ENCODE measurements around the gene DIS3L2. TPM values are rescaled to one million over a fixed set of nuclear protein-coding genes. Genes with fewer than 3 reads are reported as not detected.

Gene DIS3L2
- total and polyA plus RNA-seq, 12 donors, result 20.0 to 54.7 (median 30.5) TPM

GRCh38 chr2:232228332-232228731, 266.8 kb downstream of the DIS3L2 start:
- 94 to 98% (median 96%) methylated on average over 3 to 4 of the region's 4 CpGs for WGBS, 4 donors
- TF ChIP-seq CTCF (IDR thresholded peaks at IDR 0.05), result no peak
- TF ChIP-seq POLR2A (IDR thresholded peaks at IDR 0.05), result no peak
- DNase-seq, result peak in 1 of 7 donors; percentile 24
- H3K4me3 ChIP-seq, result no peak overlapping the region
- intact Hi-C loops (cut with DNase I), result no loop called here
- H3K4me1 ChIP-seq (replicated peaks in 1 of 2), result peaks cover 0 to 9% of the 10 kb centered on the region in 2 donors
- H3K27ac ChIP-seq, result no peak overlapping the region
- no peaks in the 10 kb centered on the region for H3K27me3 ChIP-seq
- H3K9me3 ChIP-seq (replicated peaks in 1 of 3), result no peaks in the 10 kb centered on the region
- no peaks in the 10 kb centered on the region for H3K36me3 ChIP-seq (replicated peaks in 1 of 2)

- TF ChIP-seq CTCF (IDR thresholded peaks at IDR 0.05) (no peak), POLR2A (IDR thresholded peaks at IDR 0.05) (no peak)
- Histone ChIP-seq H3K27ac (no peak overlapping the region), H3K36me3 (replicated peaks in 1 of 2) (no peaks in the 10 kb centered on the region), H3K4me1 (replicated peaks in 1 of 2) (peaks cover 0 to 9% of the 10 kb centered on the region in 2 donors), H3K27me3 (no peaks in the 10 kb centered on the region), H3K9me3 (replicated peaks in 1 of 3) (no peaks in the 10 kb centered on the region), H3K4me3 (no peak overlapping the region)
- 71 to 80% (median 77%) methylated on average over 7 of the region's 7 CpGs for WGBS, 4 donors
- DNase-seq, result peak in 2 of 7 donors; percentile 12 to 49
- intact Hi-C loops (cut with DNase I), result no loop called here
Measured at GRCh38 chr2:232228971-232229894, 267.7 kb downstream of the DIS3L2 start.

- 87 to 94% (median 92%) methylated on average over 3 of the region's 3 CpGs for WGBS, 4 donors
- no peaks in the 10 kb centered on the region for H3K9me3 ChIP-seq (replicated peaks in 1 of 3)
- H3K27ac ChIP-seq, result no peak overlapping the region
- H3K27me3 ChIP-seq, result no peaks in the 10 kb centered on the region
- peak in 1 of 7 donors; percentile 14 for DNase-seq
- H3K4me1 ChIP-seq (replicated peaks in 1 of 2), result peaks cover 0 to 9% of the 10 kb centered on the region in 2 donors
- intact Hi-C loops (cut with DNase I), result no loop called here
- TF ChIP-seq CTCF (IDR thresholded peaks at IDR 0.05) (no peak), POLR2A (IDR thresholded peaks at IDR 0.05) (no peak)
- H3K36me3 ChIP-seq (replicated peaks in 1 of 2), result no peaks in the 10 kb centered on the region
- H3K4me3 ChIP-seq, result no peak overlapping the region
Measured at GRCh38 chr2:232229911-232230310, 268.4 kb downstream of the DIS3L2 start.

- no peak overlapping the region for H3K27ac ChIP-seq
- peaks cover 0 to 9% of the 10 kb centered on the region in 2 donors for H3K4me1 ChIP-seq (replicated peaks in 1 of 2)
- no peaks in the 10 kb centered on the region for H3K9me3 ChIP-seq (replicated peaks in 1 of 3)
- H3K4me3 ChIP-seq, result no peak overlapping the region
- H3K36me3 ChIP-seq (replicated peaks in 1 of 2), result no peaks in the 10 kb centered on the region
- H3K27me3 ChIP-seq, result no peaks in the 10 kb centered on the region
- DNase-seq, result peak in 1 of 7 donors; percentile 14
- intact Hi-C loops (cut with DNase I), result no loop called here
- 95 to 98% (median 97%) methylated on average over 3 of the region's 3 CpGs for WGBS, 4 donors
- TF ChIP-seq POLR2A (IDR thresholded peaks at IDR 0.05) (no peak), CTCF (IDR thresholded peaks at IDR 0.05) (no peak)
Measured at GRCh38 chr2:232230560-232230959, 269.0 kb downstream of the DIS3L2 start.
